Skin of body (tissue), 2 donors: Measurements from ENCODE around the gene GGN. TPM values are rescaled to one million over a fixed set of nuclear protein-coding genes. Genes with fewer than 3 reads are reported as not detected.
"Not testable (repeated sequence)": the region's sequence is repeated elsewhere in the genome, so short reads cannot be mapped to it uniquely, and the experiment has no call there.

Experiments
- DNase-seq: peaks from one replicate; lab custom pipeline; 2025; lab: John Stamatoyannopoulos, UW
- total RNA-seq: library from RNA; depleted of rRNA; stranded (reverse); fragments of >200 nt; gene quantifications from one replicate; pipeline ENCODE4 v1.2.3, GENCODE V29; 2014

GGN gene
- total RNA-seq, 1 donor from 2014 or later: not detected

GRCh38 chr19:38386971-38387549 lies 774 bp downstream of the GGN start:
- no peak for DNase-seq

DNA sequence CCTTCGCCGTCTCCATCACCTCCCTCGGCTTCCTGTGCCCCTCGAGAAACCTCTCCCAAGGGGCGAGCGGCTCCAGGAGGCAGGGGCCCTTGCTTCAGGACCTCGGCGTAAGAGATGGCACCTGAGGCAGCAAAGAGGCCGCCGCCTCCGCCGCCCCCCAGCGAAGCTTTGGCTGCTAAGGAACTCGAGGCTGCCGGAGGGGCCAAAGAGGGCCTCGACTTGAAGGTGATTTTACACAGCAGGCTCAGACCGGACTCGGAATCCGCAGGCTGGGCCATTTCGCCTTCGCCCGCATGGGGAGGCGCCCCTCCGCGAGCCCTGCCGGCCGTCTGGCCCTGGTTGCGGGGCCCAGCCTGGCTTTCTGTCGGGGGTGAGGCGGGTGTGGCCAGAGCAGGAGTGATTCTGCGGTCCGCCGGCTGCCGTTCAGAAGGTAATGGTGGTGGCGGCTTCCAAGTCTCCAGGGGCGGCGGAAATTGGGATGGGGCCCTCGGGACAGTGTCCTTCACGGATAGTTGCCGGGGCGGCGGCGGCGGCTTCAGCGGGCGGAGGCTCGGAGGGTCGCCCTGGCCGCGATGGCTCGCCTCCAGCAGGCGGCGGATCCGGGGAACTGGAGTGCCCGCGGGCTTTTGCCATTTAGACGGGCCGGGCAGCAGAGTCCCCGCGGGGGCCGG lies 1.4 kb downstream of the GGN start:
- DNase-seq: no peak

DNA sequence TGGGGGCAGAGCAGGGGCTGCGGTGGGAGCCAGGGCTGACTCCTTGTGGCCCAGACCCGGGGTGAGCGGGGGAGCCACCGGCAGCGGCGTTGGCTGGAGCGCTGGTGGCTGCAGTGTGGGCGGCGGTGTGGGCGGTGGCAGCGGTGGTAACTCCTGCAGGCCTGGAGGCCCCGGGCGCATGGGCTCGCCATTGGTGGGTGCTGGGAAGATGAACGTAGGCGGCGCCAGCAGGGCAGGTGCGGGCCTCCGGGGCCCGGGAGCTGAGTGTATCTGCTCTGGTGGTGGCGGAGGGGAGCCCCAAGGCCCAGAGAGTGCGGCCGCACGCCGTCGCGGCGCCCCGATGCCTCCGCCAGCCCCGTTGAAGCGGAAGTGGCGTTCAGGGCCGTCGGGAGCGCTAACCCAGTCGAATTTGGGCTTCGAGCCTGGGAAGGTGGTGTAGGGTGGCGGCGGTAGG lies 2.0 kb downstream of the GGN start:
- no peak for DNase-seq

- DNase-seq: no peak
These were observed 2.6 kb downstream of the GGN start for GRCh38 chr19:38385057-38385803.

GRCh38 chr19:38384209-38385027 lies 3.4 kb downstream of the GGN start:
- DNase-seq: no peak

GRCh38 chr19:38383743-38384142 lies 4.1 kb downstream of the GGN start:
- no peak for DNase-seq

DNA sequence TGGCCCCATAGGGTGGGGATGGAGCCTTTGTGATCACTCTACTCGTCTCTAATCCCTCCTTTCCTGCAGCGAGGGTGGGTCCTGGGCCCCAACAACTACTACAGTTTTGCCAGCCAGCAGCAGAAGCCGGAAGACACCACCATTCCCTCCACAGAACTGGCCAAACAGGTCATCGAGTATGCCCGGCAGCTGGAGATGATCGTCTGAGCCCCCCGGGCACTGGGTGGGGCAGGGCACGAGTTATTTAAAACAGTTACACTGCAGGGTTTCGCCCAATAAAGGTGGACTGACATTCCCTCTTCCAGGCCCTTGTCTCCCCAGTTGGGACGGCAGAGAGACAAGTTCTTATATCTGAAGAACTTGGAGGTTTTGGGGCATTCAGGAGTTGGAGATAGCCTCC lies 4.7 kb downstream of the GGN start:
- DNase-seq: no peak

DNA sequence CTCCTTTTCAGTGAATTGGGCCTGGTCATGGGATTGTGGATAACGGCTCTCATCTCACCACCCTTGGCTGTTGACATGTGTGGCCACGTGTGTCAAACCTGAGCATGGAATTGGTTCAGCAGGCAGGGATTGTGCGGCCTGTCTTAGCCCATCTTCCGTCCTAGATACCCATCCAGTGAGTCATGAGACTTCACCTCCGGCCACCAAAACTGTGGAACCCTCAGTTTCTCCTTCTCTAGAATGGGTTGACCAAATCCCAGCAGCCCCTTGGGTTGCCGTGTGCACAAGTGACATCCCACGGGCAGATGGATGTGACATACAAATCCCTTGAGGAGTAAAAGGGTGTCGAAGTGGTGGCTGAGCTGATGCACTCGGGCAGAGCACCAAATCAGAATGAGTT lies 6.7 kb downstream of the GGN start:
- no peak for DNase-seq

DNA sequence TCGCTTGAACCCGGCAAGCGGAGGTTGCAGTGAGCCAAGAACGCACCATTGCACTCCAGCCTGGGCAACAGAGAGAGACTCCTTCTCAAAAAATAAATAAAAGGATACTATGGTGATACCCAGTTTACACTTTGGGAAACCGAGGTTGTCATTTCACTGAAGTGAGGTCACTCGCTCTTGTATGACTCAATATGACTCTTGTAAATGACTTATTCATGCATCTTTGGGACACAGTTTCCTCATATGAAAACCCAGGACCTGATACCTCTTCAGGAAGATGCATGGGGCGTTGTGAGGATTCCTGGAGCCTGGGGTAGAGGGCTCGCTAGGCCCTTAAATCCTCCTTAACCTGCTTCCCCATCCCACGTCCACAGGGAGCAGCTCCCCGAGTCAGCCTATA lies 9.0 kb downstream of the GGN start:
- DNase-seq: no peak

- no peak for DNase-seq
These were observed 10.8 kb downstream of the GGN start for GRCh38 chr19:38377052-38377451.

DNA sequence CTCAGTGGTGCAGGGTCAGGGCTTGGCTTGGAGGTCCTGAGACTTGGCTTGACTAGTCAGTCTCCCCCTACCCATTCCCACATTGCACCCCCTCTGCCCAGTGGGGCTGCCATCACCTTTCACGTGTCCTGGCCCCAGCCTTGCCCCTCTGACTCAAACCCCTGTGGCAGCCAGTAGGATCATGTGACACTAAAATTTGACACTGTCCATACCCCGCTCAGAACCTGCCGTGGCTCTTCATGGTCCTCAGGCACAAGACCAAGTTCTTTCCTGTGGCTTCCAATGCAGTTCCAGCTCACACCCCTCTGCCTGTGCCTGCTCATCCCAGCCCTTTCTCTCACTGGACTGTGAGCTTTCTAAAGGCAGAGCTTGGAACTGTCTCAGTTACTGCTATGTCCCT lies 11.3 kb downstream of the GGN start:
- no peak for DNase-seq

DNA sequence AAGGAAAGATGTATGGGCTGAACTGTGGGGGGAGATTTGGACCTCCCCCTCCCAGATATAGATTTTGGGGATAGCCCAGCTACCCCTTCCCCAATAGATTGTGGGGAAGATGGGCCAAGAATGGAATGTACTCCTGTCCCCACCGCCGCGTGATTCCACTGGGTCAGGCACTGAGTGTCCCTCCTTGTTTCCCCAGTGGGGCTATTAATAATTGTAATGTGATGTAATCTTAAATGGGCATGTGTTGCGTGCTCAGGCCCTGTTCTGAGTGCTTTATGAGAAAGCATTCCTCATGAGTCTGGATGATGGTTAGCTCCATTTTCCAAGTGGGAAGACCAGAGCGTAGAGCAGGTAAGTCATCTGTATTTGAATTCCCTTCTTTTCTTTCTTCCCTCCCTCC lies 12.1 kb downstream of the GGN start:
- DNase-seq: no peak

DNA sequence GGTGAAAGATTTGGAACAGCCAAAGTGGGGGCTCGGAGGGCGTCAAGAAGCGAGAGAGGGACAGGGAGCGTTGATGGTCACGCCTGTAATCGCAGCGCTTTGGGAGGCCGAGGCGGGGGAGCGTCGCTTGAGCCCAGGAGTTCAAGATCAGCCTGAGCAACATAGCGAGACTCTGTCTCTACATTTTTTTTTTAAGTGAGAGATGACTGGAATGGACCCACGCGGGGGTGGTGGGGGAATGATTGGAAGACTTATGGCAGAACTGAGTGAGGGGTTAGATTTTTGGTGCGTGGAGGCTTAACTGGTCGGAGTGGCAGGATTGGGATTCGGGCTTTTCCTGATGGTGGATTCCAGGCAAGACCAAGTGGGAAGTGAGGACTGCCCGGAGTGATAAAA lies 12.7 kb downstream of the GGN start:
- no peak for DNase-seq

DNA sequence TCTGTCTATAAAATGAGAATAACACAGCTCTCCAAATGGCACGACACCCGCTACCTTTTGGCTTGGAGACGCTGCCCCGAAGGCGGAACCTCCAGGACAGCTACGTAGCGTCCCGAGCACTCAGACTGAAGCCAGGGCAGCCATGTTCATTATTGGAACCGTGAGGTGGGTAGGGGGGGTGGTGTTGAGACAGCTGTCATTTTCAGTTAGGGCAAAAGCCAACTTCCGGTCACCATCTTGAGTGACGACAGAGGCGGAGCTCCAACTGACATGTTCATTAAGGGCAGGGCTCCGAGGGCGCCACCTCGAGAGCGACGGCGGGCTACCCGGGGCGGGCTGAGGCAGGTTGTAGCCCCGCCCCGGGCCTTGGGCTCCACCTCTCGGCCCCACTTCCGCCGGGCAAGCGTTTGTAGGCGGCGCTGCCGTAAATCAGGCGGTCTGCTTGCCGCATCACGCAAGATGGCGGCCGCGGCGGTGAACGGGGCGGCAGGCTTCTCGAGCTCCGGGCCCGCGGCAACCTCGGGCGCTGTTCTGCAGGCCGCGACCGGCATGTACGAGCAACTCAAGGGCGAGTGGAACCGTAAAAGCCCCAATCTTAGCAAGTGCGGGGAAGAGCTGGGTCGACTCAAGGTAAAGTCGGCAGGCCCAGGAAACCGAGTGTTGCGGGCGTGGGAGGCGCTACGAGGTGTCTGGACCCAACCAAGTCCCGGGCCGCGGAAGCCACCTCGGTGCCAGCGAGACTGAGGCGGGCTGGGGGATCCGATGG lies 13.3 kb downstream of the GGN start, which contains the start of gene PSMD8:
Gene PSMD8 (plus strand): TSS at position 240 of the 766 bp plus-strand sequence. CDS start 31 bp downstream, at position 271.
- DNase-seq: peak; percentile 99

DNA sequence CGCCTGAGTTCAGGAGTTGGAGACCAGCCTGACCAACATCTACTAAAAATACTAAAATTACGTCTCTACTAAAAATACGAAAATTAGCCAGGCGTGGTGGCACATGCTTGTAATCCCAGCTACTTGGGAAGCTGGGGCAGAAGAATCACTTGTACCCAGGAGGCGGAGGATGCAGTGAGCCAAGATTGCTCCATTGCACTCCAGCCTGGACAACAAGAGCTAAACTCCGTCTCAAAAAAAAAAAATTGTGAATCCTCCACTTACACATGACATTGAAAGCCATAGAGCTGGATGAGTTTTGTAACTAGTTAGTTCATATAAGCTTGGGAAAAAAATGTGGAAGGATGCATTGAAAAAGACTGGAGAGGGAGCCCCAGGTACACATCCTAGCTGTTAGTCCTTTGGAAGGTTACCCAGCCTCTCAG lies 13.9 kb downstream of the GGN start:
- DNase-seq: no peak

GRCh38 chr19:38371081-38371480 lies 16.8 kb downstream of the GGN start:
- DNase-seq: no peak

DNA sequence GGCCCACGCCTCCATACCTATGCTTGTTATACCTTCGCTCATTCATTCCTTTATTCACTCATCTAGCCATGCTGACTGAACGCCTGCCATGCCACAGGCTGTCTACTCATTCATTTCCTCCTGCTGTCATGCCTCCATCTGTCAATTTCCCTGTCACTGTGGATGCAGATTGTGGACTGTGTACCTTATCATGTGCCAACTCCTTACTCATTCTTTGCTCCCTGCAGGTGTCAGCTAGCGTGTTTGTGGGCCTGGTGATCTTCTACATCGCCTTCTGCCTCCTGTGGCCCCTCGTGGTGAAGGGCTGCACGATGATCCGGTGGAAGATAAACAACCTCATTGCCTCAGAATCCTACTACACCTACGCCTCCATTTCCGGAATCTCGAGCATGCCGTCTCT lies 17.5 kb downstream of the GGN start:
- DNase-seq: no peak

DNA sequence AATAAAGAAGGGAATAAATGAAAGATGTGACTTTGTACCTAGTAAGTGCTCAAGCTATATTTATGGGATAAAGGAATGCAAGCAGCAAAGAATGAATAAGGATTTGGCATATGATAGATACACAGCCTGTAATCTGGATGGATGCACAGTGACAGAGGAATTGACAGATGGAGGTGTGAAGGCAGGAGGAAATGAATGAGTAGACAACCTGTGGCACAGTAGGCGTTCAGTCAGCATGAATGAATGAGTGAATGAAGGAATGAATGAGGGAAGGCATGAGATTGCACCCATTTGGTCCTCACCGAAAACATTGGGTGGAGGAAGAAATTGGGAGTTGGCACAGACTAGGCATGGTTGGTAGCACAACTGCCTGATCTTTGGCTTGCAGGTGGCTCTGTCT lies 18.2 kb downstream of the GGN start:
- no peak for DNase-seq

GRCh38 chr19:38367041-38367440 lies 20.8 kb downstream of the GGN start:
- no peak for DNase-seq

DNA sequence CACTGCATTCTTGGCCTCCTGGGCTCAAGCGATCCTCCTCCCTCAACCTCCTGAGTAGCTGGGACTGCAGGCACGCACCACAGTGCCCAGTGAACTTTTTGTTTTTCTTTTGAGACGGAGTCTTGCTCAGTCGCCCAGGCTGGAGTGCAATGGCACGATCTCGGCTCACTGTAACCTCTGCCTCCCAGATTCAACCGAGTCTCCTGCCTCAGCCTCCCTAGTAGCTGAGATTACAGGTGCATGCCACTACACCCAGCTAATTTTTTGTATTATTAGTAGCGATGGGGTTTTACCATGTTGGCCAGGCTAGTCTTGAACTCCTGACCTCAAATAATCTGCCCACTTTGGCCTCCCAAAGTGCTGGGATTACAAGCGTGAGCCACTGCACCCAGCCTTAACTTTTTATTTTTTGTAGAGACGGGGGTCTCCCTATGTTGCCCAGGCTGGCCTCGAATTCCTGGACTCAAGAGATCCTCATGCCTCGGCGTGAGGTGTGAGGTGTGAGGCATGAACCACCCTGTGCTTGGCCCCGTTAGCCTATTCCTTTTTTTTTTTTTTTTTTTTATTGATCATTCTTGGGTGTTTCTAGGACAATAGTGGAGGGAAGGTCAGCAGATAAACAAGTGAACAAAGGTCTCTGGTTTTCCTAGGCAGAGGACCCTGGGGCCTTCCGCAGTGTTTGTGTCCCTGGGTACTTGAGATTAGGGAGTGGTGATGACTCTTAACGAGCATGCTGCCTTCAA lies 24.7 kb downstream of the GGN start:
- not testable (repeated sequence) for DNase-seq
